EL (cell line): ENCODE measurements around the gene MAGEA11.
"Not testable (repeated sequence)": the region's sequence is repeated elsewhere in the genome, so short reads cannot be mapped to it uniquely, and the experiment has no call there.

Source experiments
- DNase-seq: peaks from one replicate; pipeline ENCODE4 v3.0.0-alpha.2; 2016

The MAGEA11 gene

DNA sequence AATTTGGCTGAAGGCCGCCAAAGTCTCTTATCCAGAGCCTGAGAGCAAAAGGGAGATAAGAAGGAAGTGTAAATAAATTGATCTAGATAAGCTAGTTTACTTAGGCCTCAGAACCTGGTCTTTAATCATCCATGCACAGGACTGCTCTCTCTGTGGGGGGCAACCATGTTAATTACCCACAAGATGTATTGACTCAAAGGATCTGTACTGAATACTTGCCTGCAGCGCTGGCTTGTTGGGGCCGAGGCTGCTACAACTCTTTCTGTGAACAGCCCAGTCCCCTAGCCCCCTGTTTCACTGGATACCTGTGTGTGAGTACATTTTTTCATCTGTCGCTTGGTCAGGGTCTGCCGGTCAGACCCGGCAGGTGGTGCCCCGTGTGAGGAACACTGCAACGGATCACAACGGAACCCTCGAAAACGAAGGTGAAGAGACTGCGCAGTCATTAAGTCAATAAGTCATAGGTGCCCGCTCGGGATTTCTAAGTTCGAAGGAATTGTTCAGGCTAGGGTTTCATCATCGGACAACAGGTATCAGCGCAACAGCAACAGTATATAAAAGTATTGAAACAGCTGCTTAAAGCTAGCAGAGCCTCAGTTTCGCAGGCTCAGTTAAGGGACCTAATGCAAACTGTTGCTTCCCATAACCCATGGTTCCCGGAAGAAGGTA is 8.3 kb downstream of the MAGEA11 start:
- no peak for DNase-seq

GRCh38 chrX:149721241-149721640 is 9.4 kb downstream of the MAGEA11 start:
- not testable (repeated sequence) for DNase-seq

DNA sequence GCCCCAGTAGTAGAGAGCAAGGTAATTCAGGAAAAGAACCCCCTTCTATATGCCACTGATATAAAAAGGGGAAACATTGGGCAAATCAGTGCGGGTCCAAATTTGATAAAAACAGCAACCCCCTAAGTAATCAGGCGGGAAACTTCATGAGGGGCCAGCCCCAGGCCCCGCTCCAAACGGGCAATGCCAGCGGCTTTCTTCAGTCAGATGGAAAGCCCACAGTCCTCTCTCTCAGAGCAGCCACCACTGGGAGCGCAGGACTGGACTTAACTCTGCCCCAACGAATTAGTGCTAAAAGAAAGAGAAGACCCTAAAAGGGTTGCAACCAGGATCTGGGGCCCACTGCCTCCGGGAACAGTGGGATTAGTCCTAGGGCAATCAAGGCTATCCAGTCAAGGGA is 9.9 kb downstream of the MAGEA11 start:
- no peak for DNase-seq

GRCh38 chrX:149723583-149724118 is 11.8 kb downstream of the MAGEA11 start:
- DNase-seq = not testable (repeated sequence)

GRCh38 chrX:149727308-149727707 is 15.4 kb downstream of the MAGEA11 start:
- DNase-seq = not testable (repeated sequence)

GRCh38 chrX:149742269-149742668 is 30.4 kb downstream of the MAGEA11 start:
- not testable (repeated sequence) for DNase-seq

DNA sequence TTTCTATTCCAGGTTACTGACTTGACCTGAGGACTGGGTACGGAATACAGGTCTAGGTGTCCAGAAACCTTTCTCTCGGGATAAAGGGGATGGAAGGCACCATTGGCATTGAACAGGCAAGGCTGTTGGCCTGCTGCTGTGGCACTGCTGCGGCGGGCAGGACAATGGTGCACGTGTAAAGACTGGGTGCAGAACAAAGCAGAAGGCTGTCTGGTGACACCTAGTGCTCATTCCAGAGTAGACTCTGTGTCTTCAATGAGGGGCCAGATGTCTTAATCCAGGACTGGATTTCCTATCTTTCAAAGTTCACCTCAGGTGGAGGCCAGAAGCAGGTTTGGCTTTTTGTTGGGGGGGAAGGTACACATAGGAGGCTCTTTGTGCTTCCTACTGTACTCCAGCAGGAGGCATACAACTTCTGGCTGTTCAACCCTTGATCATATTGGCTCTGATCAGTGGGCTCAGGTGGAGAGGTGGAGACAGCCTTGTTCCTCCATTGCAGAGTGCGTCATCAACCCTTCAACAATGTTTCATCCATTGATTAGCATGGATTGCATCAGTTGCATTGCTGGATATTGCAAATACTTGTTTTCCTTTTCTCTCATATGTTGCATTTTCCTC is 34.6 kb downstream of the MAGEA11 start:
- not testable (repeated sequence) for DNase-seq

DNA sequence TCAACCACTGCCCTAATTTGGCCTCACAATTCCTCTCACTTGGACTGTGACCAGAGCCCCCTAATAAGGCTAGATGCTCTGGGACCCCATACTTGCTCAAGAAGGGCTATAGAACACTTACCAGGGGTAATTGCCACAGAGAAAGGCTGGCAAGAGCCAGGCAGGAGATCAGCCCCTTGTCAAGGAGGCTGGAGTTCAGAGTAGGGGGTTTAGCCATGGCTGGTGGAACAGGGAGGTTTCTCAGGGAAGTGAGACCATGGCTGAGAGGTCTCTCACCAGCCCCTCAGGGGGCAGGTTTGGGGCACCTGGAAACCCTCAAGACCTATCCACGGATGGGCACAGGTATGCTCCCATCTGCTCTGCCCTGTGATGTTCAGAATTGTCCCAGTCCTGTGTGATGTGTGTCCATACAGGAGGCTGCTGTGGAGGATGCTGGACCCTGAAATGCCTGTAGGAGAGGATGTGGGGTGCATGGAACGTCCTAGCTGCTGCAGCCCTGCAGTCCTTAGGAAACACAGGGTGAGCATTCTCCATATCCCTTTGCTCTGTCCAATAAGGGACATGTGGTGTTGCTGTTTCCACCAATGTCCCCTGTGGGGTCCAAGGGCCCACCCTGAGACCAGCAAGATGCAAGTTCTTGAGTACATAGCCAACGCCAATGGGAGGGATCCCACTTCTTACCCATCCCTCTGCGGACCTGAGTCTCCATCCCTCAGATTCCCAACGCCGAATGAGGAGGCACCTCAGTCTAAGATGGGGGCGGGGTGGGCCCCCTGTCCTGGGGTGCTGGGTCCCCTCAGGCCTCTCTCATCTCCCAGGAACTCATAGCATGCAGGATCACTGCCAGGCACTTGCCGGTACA is 45.6 kb downstream of the MAGEA11 start:
- no peak for DNase-seq

DNA sequence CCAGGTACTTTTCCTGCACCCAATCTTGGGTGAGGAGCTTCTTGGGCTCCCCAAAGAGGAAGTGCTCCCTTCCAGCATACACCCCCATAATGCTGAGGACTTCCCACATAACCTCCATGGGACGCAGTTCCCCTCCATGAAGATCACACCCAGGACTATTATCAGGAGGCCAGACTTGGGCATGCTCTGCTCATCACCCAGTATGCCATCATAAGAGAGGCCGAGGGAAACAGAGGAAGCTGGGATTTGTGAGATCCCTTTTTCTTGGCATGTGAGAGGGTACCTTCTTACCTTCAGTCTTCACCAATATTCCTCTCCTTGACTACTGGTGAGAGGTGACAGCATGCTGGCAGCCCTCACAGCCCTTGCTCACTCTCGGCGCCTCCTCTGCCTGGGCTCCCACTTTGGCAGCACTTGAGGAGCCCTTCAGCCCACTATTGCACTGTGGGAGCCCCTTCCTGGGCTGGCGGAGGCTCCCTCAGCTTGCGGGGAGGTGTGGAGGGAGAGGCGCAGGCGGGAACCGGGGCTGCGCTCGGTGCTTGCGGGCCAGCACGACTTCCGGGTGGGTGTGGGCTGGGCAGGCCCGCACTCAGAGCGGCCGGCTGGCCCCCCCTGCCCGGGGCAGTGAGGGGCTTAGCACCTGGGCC is 46.3 kb downstream of the MAGEA11 start:
- no peak for DNase-seq

DNA sequence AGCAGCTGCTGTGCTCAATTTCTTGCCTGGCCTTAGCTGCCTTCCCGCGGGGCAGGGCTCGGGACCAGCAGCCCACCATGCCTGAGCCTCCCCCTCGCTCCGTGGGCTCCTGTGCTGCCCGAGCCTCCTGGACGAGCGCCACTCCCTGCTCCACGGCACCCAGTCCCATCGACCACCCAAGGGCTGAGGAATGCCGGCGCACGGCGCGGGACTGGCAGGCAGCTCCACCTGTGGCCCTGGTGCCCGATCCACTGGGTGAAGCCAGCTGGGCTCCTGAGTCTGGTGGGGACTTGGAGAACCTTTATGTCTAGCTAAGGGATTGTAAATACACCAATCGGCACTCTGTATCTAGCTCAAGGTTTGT is 46.8 kb downstream of the MAGEA11 start:
- not testable (repeated sequence) for DNase-seq

- DNase-seq = no peak
Measured at GRCh38 chrX:149759824-149760223, 48.0 kb downstream of the MAGEA11 start.

DNA sequence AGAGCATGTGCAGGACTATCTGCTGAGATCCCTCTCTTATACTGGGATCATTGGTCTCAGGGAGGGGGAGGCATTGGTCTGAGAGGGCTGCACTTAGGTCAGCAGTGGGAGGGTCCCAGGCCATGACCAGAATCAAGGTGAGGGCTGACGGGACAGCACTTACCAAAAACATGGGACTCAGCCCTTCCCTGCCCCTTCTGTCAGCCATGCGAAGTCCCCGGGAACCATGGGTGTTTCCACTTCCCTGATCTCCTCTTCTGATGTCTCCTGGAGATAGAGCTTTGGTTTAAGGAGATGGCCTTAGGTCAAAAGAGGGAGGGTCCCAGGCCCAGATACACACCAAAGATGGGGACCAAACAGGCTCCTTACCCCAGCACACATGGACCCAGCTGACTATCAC is 49.1 kb downstream of the MAGEA11 start:
- DNase-seq = no peak

DNA sequence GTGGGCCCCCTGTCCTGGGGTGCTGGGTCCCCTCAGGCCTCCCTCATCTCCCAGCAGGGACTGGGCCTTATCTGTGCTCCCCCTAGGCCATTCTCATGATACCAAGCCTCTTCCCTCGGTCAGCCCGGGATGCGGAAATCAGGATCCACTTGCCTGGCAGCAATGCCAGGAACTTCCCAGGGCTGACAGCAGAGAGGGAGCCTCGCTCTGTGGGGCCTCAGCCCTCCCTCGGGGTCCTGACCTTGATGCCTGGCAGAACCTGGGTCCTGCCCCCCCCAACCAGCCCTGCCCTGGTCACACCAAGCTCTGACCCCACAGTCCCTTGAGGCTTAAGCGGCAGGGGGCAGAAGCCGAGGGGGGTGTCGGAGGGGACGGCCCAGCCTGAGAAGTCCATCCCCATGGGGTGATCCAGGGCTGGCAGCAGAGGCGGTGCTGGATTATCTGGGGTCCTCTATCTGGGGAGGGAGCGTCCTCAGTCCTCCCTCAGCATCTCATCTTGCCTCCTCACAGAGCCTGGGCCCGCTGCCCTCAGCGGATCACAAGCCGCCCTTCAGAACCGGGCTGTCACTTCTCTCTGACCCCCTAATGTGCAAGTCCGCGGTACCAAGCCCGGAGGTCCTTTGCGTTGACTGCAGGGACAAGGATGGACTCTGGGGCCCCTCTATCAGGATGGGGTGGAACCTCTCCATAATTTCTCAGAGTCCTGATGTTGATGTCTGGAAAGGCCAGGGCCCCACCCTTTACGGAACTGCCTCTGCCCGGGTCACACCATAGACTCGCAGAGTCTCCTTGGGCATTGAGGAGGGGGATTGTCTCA is 50.2 kb downstream of the MAGEA11 start:
- DNase-seq = not testable (repeated sequence)

DNA sequence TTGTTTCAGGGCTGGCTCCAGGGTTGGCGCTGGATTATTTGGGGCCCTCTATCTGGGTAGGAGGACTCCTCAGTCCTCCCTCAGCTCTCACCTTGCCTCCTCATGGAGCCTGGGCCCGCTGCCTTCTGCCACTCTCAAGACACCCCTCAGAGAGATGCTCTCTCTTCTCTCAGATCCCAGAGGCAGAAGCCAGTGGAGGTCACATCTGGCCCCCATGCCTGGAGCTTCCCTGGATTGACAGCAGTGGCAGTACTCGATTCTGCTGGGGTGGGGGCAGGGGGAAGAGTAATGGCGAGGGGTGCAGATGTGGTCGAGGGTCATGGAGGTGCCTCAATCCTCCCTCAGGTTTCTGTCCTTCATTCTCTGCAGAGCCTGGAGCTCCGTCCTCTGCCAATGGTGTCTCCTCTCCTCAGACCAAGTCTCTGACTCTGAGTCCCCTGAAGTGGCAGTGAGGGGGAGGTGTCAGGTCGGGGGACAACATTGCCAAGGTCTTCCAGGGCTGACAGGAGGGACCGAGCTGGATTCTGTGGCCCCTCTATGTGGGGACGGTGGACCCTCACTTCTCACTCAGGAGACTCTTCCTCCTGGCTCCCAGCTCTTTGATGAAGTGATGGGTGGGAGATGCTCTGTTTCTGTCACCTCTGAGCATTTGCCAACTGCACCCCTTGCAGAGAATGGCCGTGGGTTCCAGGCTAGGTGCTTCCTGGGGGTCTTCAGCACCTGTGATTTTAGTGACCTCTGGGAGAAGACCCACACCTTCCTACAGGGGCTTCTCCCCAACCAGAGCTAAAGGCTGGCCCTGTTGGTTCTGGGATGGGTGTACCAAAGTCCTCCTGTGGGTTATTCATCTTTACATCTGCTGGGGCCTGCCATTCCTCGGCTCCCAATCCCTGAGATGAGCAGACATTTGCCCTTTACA is 51.1 kb downstream of the MAGEA11 start:
- no peak for DNase-seq
